ENCODE data around the gene PHF21A.
"Not testable (repeated sequence)": the region's sequence is repeated elsewhere in the genome, so short reads cannot be mapped to it uniquely, and the experiment has no call there.

The PHF21A gene

DNA sequence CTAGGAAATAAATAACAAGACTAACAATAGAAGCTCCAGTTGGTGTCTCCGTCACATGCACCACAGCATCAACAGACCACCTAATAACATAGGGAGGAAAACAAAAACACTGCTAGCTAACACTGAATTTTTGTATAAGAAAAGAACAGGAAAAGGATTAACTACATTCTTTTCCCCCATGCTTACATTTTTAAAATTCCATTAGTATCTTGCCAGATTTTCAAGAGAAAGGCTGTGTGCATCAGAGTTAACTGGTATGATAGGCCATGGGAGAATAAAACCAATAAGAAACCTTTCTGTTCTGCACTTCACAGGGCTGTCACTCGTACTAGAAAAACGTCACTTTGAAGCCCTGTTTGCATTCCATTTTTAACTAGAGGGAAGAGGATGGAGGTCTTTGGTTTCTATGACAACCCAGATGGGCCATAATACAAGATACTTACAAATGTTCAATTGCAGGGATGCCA lies 119.8 kb downstream of the PHF21A start:
- DNase-seq = no peak
- in situ Hi-C loops (cut with MboI; ENCODE audit: low pct_unique_long_range_greater_than_20kb, low sequenced_read_pairs) = no loop called here

- in situ Hi-C loops (cut with MboI; ENCODE audit: low pct_unique_long_range_greater_than_20kb, low sequenced_read_pairs) = no loop called here
- no peak for DNase-seq
Observed at GRCh38 chr11:45997599-45997998, 123.7 kb downstream of the PHF21A start.

GRCh38 chr11:45995342-45995734 lies 125.9 kb downstream of the PHF21A start:
- in situ Hi-C loops (cut with MboI; ENCODE audit: low pct_unique_long_range_greater_than_20kb, low sequenced_read_pairs) = no loop called here
- no peak for DNase-seq

DNA sequence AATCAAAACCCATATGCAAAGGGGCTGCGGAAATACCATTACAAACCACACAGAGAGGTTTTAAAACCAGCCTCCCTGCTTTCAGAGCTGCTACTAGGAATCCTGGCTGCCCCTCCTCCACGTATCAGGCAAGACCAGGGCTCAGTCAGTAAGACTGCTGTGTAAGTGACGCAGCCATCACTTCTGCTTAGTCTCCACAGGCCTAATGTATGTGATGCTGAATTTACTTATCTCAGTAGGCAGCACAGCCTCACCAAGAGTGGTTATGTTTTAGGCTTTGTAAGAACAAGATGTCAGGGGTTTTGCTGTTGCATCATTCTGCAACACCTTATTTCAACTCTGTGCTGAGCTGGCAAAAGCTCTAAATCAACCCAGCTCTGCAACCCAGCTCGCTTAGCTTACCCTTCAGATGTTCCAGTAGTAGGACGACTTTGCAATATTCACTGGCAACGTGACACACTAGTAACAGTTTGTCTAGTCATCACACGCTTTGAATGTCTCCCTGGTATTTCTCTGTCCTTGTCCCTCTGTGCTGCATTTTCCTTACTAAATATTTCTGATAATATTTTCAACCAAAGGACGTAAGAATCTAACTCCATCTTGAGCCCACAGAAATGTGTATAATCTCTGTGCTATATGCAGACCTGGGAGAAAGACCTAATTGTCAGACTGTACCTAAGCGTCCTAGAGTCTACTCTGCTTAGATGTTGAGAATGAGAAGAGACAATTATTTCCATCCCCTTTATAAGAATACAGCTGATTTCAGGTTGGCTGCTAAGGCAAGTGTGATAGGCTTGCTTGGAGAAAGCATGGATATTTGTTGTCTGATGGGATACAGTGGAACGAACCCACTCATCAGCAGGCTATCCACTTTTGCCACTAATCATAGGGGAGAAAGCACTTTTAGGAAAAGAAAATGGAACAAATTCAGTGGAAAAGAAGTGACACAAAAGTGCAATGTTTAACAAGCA lies 126.6 kb downstream of the PHF21A start:
- in situ Hi-C loops (cut with MboI; ENCODE audit: low pct_unique_long_range_greater_than_20kb, low sequenced_read_pairs) = no loop called here
- no peak for DNase-seq

- in situ Hi-C loops (cut with MboI; ENCODE audit: low pct_unique_long_range_greater_than_20kb, low sequenced_read_pairs) = no loop called here
- DNase-seq = no peak
Observed at GRCh38 chr11:45993531-45994001, 127.7 kb downstream of the PHF21A start.

DNA sequence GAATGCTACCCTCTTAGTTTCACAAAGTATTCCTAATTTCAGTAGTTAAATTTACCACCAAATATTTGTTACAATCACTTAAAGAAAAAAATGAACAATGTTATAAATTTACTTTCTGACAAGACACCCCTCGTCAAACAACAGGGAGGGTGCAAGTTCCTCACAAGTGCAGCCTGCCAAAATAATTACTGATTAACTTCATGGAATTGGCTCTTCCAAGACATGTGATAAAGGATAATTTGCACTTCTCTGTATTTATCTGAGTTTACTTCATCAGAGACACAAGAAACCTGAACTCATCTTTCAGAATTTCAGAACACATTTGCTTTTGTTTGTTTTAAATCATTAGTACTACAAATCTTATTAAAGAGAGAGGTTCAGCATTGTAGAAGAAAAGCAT lies 132.3 kb downstream of the PHF21A start:
- no peak for DNase-seq
- in situ Hi-C loops (cut with MboI; ENCODE audit: low pct_unique_long_range_greater_than_20kb, low sequenced_read_pairs) = no loop called here

- in situ Hi-C loops (cut with MboI; ENCODE audit: low pct_unique_long_range_greater_than_20kb, low sequenced_read_pairs) = no loop called here
- DNase-seq = no peak
Observed at GRCh38 chr11:45985212-45985611, 136.0 kb downstream of the PHF21A start.

DNA sequence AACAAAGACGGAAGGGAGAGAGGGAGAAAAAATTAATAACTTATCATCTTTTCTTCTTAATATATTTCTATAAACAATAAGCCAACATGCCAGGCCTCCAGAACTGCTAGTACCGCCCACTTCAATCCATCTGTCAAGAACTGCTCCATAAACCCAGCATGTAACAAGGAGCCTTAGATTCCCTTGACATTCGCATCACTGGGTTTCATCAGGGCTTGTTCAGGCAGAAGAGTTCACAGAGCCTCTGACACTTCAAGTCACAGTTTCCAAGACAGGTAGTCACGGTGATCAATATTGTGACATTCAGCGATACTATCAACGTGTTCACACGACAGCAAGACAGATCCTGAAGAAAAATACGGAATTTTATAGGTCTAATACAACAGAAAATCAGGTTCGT lies 137.1 kb downstream of the PHF21A start:
- in situ Hi-C loops (cut with MboI; ENCODE audit: low pct_unique_long_range_greater_than_20kb, low sequenced_read_pairs) = no loop called here
- DNase-seq = no peak

- DNase-seq = no peak
- in situ Hi-C loops (cut with MboI; ENCODE audit: low pct_unique_long_range_greater_than_20kb, low sequenced_read_pairs) = no loop called here
Observed at GRCh38 chr11:45983471-45983845, 137.8 kb downstream of the PHF21A start.

DNA sequence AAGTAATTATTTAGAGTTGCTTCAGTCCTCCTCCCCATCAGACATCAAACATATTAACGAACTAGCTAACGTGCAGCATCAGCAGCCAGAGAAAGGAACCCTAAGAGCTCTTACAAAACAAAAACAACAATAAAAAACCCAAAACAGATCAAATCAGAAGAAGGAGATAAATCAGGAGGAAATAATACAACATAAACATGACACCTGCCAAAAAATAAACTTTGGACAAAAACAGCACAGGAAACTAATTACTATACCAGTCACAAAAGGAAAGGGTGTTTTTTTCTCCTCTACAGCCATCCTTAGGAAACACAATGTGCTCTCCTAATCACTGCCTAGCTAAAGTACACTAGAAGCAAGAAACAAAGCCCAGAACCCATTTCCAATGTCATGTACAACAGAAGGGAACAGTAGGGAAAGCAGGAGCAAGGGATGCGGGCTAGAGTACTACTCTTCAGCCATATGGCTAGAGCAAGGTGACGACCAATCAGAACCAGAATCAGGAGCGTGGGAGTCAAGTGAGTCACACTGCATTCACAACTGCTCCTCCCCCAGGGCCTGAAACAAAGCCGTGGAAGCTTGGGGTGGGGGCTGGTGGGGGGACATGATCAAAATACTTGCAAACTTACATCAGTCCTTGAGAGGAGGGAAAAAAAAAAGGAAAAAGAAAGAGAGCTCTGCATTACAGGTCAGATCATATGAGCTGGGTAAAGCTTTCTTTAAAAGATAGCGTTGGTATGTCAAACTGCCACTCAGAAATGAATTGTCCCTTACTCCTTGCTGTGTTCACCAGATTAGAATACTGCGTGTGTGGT lies 138.4 kb downstream of the PHF21A start:
- no peak for DNase-seq
- in situ Hi-C loops (cut with MboI; ENCODE audit: low pct_unique_long_range_greater_than_20kb, low sequenced_read_pairs) = no loop called here

GRCh38 chr11:45981826-45982225 lies 139.4 kb downstream of the PHF21A start:
- in situ Hi-C loops (cut with MboI; ENCODE audit: low pct_unique_long_range_greater_than_20kb, low sequenced_read_pairs); DNase-seq: not testable (repeated sequence)

DNA sequence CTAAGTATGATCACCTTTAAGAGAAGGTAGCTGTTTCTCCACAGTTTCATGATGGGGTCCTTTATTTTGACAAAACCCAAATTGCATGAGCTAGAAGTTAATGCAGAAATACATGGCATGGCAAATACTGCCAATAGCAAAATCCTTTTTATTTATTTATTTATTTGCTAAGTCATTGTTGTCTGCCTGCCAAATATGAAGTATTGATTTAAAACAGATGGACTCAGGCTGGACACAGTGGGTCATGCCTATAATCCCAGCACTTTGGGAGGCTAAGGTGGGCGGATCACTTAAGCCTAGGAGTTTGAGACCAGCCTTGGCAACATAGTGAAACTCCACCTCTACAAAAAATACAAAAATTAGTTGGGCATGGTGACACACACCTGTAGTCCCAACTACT lies 146.4 kb downstream of the PHF21A start:
- in situ Hi-C loops (cut with MboI; ENCODE audit: low pct_unique_long_range_greater_than_20kb, low sequenced_read_pairs) = no loop called here
- DNase-seq = no peak

- no peak for DNase-seq
- in situ Hi-C loops (cut with MboI; ENCODE audit: low pct_unique_long_range_greater_than_20kb, low sequenced_read_pairs) = no loop called here
Observed at GRCh38 chr11:45973601-45974000, 147.7 kb downstream of the PHF21A start.

- no peak for DNase-seq
- in situ Hi-C loops (cut with MboI; ENCODE audit: low pct_unique_long_range_greater_than_20kb, low sequenced_read_pairs) = no loop called here
Observed at GRCh38 chr11:45968901-45969300, 152.4 kb downstream of the PHF21A start.

- in situ Hi-C loops (cut with MboI; ENCODE audit: low pct_unique_long_range_greater_than_20kb, low sequenced_read_pairs) = no loop called here
- DNase-seq = no peak
Observed at GRCh38 chr11:45967506-45967905, 153.7 kb downstream of the PHF21A start.

DNA sequence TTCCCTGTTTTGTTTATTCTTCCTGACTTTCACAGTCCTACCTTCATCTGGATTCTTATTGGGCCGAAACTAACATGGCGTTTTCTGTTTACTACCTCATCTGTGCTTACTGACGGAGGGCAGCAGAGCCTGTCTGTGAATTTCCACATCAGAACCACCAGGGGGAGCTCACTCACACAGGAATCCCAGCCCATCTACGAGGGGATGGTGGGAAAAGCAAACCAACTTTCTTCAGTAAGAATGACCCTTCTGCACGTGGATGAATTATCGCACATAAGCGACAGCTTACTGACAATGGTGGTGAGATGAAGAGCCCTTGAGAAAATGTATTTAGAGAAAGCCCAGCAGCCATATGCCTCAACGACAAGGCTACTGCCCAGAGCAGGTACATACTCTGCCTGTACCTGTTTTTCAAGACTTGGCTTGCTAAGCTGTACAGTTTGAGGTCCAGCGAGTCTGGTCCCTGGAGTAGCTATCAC lies 156.3 kb downstream of the PHF21A start:
- DNase-seq = peak; percentile 81
- in situ Hi-C loops (cut with MboI; ENCODE audit: low pct_unique_long_range_greater_than_20kb, low sequenced_read_pairs) = no loop called here

GRCh38 chr11:45961751-45962240 lies 159.5 kb downstream of the PHF21A start:
- DNase-seq = no peak
- in situ Hi-C loops (cut with MboI; ENCODE audit: low pct_unique_long_range_greater_than_20kb, low sequenced_read_pairs) = no loop called here

DNA sequence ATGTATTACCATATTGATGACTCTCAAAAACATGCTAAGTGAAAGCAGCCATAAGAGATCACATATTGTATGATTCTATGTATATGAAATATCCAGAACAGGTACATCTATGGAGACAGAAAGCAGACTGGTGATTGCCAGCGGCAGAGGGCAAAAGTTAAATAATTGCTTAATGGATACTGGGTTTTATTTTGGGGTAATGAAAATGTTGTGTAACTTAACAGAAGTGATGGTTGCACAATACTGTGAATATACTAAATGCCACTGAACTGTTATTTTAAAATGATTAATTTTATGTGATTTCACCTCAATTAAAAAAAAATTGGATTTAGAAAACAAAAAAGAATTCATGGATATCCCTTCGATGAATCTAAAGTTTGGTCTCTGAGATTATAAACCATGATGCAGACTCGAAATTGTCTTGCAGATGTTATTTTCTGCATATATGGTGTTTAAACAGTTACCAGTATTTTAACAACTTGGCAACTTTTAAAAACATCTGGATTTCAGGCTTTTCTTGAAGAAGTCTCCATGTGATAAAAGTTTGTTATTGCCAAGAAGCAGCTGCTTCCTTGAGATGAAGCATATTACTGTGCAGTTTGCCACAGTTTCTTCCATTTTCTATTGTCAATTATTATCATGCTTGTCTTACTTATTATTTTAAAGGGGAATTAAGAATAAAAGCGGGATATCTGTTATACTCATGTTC lies 160.7 kb downstream of the PHF21A start:
- in situ Hi-C loops (cut with MboI; ENCODE audit: low pct_unique_long_range_greater_than_20kb, low sequenced_read_pairs) = no loop called here
- no peak for DNase-seq

- in situ Hi-C loops (cut with MboI; ENCODE audit: low pct_unique_long_range_greater_than_20kb, low sequenced_read_pairs) = no loop called here
- no peak for DNase-seq
Observed at GRCh38 chr11:45959851-45960250, 161.4 kb downstream of the PHF21A start.
